ENCODE measurements around the gene SLC39A11. TPM values are rescaled to one million over a fixed set of nuclear protein-coding genes. Genes with fewer than 3 reads are reported as not detected.

Gene SLC39A11
- total RNA-seq, 1 donor from 2014 or later: 13.0 TPM

DNA sequence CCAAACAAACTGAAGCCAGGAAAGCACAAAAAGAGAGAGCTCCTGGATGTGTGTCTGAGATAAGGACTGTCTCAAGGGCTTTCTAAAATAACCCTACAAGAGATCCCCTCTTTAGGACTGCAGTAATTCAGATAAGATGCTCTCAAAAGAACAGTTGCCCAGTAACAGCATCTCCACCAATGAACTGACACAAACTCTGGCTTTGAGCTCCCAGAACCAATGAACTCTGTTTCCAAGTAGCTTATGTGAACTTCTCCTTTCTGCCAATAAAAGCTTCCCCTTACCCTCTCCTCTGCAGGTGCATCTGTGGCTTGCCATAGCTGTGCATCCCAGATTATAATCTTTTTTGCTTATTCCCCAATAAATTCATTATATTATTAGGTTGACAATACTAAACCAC is 421.5 kb downstream of the SLC39A11 start:
- H3K9ac ChIP-seq (ENCODE audit: low read depth in 1 of 3, low read length in 3 of 3): no peak overlapping the region
- H3K27me3 ChIP-seq (ENCODE audit: control insufficient read depth in 3 of 3, insufficient read depth in 3 of 3, low read length in 3 of 3): no peaks in the 10 kb centered on the region
- H3K27ac ChIP-seq (ENCODE audit: low read depth, low read length): no peak overlapping the region
- no peaks in the 10 kb centered on the region for H3K4me1 ChIP-seq (ENCODE audit: control insufficient read depth in 3 of 3, insufficient read depth in 3 of 3, low read length in 3 of 3)
- peaks cover 0 to 4% (median 0%) of the 10 kb centered on the region in 3 donors for H3K9me3 ChIP-seq (ENCODE audit: control insufficient read depth in 3 of 3, low read length in 3 of 3)
- no peak overlapping the region for H3K4me3 ChIP-seq (ENCODE audit: low read length in 3 of 3)
- H3K36me3 ChIP-seq (ENCODE audit: control insufficient read depth in 3 of 3, insufficient read depth in 3 of 3, low read length in 3 of 3): no peaks in the 10 kb centered on the region

- Histone ChIP-seq H3K27me3 (ENCODE audit: control insufficient read depth in 3 of 3, insufficient read depth in 3 of 3, low read length in 3 of 3) (no peaks in the 10 kb centered on the region), H3K27ac (ENCODE audit: low read depth, low read length) (no peak overlapping the region), H3K9me3 (ENCODE audit: control insufficient read depth in 3 of 3, low read length in 3 of 3) (peaks cover 0 to 4% (median 0%) of the 10 kb centered on the region in 3 donors), H3K9ac (ENCODE audit: low read depth in 1 of 3, low read length in 3 of 3) (no peak overlapping the region), H3K4me3 (ENCODE audit: low read length in 3 of 3) (no peak overlapping the region), H3K4me1 (ENCODE audit: control insufficient read depth in 3 of 3, insufficient read depth in 3 of 3, low read length in 3 of 3) (no peaks in the 10 kb centered on the region), H3K36me3 (ENCODE audit: control insufficient read depth in 3 of 3, insufficient read depth in 3 of 3, low read length in 3 of 3) (peaks cover 0 to 2% (median 0%) of the 10 kb centered on the region in 3 donors)
Measured at GRCh38 chr17:72667096-72668063, 425.1 kb downstream of the SLC39A11 start.

DNA sequence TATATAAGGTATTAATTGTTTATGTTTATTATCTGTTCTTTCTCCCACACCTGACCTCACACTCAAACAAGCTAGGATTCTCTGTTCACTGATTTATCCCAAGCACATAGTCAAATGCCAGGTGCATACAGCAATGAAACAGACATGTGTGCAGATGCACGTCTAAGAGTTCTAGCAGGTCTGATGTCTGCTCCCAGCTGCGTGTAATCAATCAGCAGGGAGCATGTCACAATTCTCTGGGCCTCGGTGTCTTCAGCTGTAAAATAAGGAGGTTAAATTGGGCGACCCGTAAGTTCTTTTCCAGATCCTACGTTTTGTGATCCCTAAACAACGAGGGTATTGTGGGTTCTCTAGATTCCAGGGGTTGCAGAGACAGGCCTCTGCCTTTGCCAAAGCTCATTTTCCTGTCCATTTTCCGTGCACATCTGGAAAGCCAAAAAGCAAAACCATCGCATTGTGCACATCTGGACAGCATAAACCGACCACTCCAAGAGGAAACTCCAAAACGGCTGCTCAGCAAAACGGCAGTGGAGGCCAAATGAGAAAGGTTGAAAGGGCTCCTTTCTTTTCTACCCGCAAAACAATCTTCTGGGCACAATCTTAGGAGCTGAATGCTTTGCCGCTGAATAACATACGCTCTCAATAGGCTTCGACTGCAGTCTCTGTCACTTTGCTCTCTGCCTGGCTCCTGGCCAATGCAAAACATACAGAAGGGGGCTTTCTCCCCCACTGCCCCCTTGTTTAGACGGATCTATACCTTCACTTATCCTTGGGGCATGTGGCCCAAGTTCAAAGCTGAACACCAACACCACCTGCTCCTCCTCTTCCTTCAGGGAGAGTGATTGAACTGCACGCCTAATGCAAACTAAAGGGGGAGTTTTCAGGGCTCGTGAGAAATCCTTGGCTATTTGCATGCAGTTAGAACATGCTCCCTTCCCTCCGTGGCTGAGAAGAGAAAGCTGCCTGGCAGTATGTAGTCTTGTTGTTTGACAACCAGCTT is 426.3 kb downstream of the SLC39A11 start:
- Histone ChIP-seq H3K4me3 (ENCODE audit: low read length in 3 of 3) (no peak overlapping the region), H3K27me3 (ENCODE audit: control insufficient read depth in 3 of 3, insufficient read depth in 3 of 3, low read length in 3 of 3) (no peaks in the 10 kb centered on the region), H3K27ac (ENCODE audit: low read depth, low read length) (no peak overlapping the region), H3K9ac (ENCODE audit: low read depth in 1 of 3, low read length in 3 of 3) (no peak overlapping the region), H3K9me3 (ENCODE audit: control insufficient read depth in 3 of 3, low read length in 3 of 3) (peaks cover 0 to 4% (median 0%) of the 10 kb centered on the region in 3 donors), H3K4me1 (ENCODE audit: control insufficient read depth in 3 of 3, insufficient read depth in 3 of 3, low read length in 3 of 3) (no peaks in the 10 kb centered on the region), H3K36me3 (ENCODE audit: control insufficient read depth in 3 of 3, insufficient read depth in 3 of 3, low read length in 3 of 3) (peaks cover 0 to 2% (median 0%) of the 10 kb centered on the region in 3 donors)

- Histone ChIP-seq H3K27me3 (ENCODE audit: control insufficient read depth in 3 of 3, insufficient read depth in 3 of 3, low read length in 3 of 3) (no peaks in the 10 kb centered on the region), H3K4me1 (ENCODE audit: control insufficient read depth in 3 of 3, insufficient read depth in 3 of 3, low read length in 3 of 3) (no peaks in the 10 kb centered on the region), H3K9ac (ENCODE audit: low read depth in 1 of 3, low read length in 3 of 3) (no peak overlapping the region), H3K9me3 (ENCODE audit: control insufficient read depth in 3 of 3, low read length in 3 of 3) (no peaks in the 10 kb centered on the region), H3K4me3 (ENCODE audit: low read length in 3 of 3) (no peak overlapping the region), H3K36me3 (ENCODE audit: control insufficient read depth in 3 of 3, insufficient read depth in 3 of 3, low read length in 3 of 3) (peaks cover 0 to 2% (median 0%) of the 10 kb centered on the region in 3 donors), H3K27ac (ENCODE audit: low read depth, low read length) (no peak overlapping the region)
Measured at GRCh38 chr17:72662827-72663190, 429.7 kb downstream of the SLC39A11 start.

GRCh38 chr17:72661945-72662826 is 430.3 kb downstream of the SLC39A11 start:
- H3K27ac ChIP-seq (ENCODE audit: low read depth, low read length): no peak overlapping the region
- no peaks in the 10 kb centered on the region for H3K4me1 ChIP-seq (ENCODE audit: control insufficient read depth in 3 of 3, insufficient read depth in 3 of 3, low read length in 3 of 3)
- no peak overlapping the region for H3K4me3 ChIP-seq (ENCODE audit: low read length in 3 of 3)
- no peak overlapping the region for H3K9ac ChIP-seq (ENCODE audit: low read depth in 1 of 3, low read length in 3 of 3)
- no peaks in the 10 kb centered on the region for H3K27me3 ChIP-seq (ENCODE audit: control insufficient read depth in 3 of 3, insufficient read depth in 3 of 3, low read length in 3 of 3)
- peaks cover 0 to 2% (median 0%) of the 10 kb centered on the region in 3 donors for H3K36me3 ChIP-seq (ENCODE audit: control insufficient read depth in 3 of 3, insufficient read depth in 3 of 3, low read length in 3 of 3)
- no peaks in the 10 kb centered on the region for H3K9me3 ChIP-seq (ENCODE audit: control insufficient read depth in 3 of 3, low read length in 3 of 3)

DNA sequence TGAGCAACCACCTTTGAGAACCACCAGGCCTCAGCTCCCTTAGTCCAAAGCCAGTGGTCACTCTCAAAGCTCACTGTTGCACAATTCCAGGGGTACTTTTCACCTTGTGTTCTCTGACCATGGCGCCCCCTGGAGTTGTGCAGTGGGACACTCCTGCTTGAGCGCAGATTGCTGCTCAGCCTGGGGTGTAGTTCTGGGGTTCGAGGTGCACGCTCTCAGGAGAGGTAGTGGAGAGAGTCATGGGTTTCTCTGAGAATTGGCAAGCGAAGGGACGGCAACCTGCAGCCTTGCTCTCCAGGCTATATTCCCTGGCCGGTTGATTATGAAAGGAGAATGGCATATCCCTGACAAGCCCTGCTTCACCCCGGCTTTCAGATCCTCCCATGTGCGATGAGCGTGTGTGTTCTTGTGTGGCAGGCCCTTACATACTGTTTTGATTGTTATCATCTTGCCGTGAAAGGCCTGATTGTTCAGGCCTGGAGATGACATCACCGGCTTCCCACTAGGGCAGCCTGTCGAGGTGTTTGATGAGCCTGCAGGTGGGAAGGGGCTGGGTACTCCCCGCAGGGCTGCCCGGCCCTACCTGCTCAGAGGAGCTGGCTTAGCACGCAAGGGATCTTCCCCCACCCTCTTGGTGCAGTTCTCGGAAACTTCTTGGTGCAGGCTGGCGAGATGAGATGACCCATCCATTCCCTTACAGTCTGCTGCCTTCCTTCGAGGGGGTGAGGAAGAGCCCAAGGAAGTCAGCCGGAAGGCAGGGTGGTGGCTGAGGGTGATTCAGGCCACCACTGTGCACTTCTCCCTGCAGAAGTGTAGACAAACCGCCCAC is 431.2 kb downstream of the SLC39A11 start:
- no peak overlapping the region for H3K9ac ChIP-seq (ENCODE audit: low read depth in 1 of 3, low read length in 3 of 3)

DNA sequence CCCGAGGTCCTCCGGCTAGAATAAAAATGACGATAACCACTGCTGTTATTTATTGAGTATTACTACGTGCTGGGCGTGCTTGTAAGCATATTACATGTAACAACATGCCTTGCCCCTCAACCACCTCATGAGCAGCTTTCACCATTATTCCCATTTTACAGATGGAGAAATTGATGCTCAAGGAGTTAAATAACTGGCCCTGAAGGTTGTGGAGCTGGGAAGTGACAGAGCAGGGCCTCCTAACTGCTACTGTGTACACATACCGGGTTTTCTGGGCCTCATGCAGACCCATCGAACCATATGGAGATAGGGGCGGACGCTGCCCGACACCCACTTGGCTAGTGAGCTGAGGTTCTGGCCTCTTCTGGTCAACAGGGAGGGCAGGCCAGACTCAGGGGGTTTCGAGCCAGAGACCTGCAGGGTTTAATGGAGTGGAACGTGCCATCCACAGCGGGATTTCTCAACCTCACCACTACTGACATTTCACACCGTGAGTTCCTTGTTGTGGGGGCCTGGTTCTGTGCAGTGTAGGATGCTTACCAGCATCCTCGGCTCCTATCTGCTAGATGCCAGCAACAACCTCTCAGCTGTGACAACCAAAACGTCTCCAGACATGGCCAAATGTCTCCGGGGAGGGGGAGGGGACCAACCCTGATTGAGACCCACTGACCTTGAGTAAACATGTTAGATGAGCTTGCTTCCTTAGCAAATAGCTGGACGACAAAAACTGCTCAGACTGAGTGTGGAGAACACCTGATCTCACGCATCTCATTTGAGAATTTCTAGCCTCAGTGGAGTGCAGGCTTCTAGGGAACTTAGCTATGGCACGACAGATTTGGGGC is 432.0 kb downstream of the SLC39A11 start:
- no peak overlapping the region for H3K4me3 ChIP-seq (ENCODE audit: low read length in 3 of 3)
- no peaks in the 10 kb centered on the region for H3K27me3 ChIP-seq (ENCODE audit: control insufficient read depth in 3 of 3, insufficient read depth in 3 of 3, low read length in 3 of 3)
- H3K9me3 ChIP-seq (ENCODE audit: control insufficient read depth in 3 of 3, low read length in 3 of 3): no peaks in the 10 kb centered on the region
- H3K4me1 ChIP-seq (ENCODE audit: control insufficient read depth in 3 of 3, insufficient read depth in 3 of 3, low read length in 3 of 3): no peaks in the 10 kb centered on the region
- no peak overlapping the region for H3K27ac ChIP-seq (ENCODE audit: low read depth, low read length)
- H3K9ac ChIP-seq (ENCODE audit: low read depth in 1 of 3, low read length in 3 of 3): no peak overlapping the region
- peaks cover 0 to 2% (median 0%) of the 10 kb centered on the region in 3 donors for H3K36me3 ChIP-seq (ENCODE audit: control insufficient read depth in 3 of 3, insufficient read depth in 3 of 3, low read length in 3 of 3)

More for the DNA sequence above, 431.2 kb downstream of the SLC39A11 start:
- Histone ChIP-seq H3K4me3 (ENCODE audit: low read length in 3 of 3) (no peak overlapping the region), H3K4me1 (ENCODE audit: control insufficient read depth in 3 of 3, insufficient read depth in 3 of 3, low read length in 3 of 3) (no peaks in the 10 kb centered on the region), H3K27ac (ENCODE audit: low read depth, low read length) (no peak overlapping the region), H3K9me3 (ENCODE audit: control insufficient read depth in 3 of 3, low read length in 3 of 3) (no peaks in the 10 kb centered on the region), H3K36me3 (ENCODE audit: control insufficient read depth in 3 of 3, insufficient read depth in 3 of 3, low read length in 3 of 3) (peaks cover 0 to 2% (median 0%) of the 10 kb centered on the region in 3 donors), H3K27me3 (ENCODE audit: control insufficient read depth in 3 of 3, insufficient read depth in 3 of 3, low read length in 3 of 3) (no peaks in the 10 kb centered on the region)

DNA sequence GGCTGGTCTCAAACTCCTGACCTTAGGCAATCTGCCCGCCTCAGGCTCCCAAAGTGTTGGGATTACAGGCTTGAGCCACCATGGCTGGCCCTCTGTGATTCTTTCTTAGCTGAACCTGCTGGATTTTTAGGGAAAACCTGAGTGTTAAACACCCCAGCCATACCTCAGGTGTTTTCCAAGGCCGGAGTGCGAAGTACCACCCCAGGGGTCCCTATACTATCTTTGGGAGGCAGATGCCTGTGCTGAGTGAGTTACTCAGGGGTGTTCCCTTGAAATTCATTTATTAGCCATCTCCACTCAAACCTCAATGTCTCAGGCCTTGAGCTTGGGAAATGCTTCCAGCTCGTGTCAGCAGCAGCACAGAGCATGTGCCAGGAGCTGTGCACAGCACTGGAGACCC is 432.7 kb downstream of the SLC39A11 start:
- Histone ChIP-seq H3K4me3 (ENCODE audit: low read length in 3 of 3) (no peak overlapping the region), H3K9ac (ENCODE audit: low read depth in 1 of 3, low read length in 3 of 3) (no peak overlapping the region)

More for the DNA sequence above, 432.7 kb downstream of the SLC39A11 start:
- Histone ChIP-seq H3K27ac (ENCODE audit: low read depth, low read length) (no peak overlapping the region), H3K27me3 (ENCODE audit: control insufficient read depth in 3 of 3, insufficient read depth in 3 of 3, low read length in 3 of 3) (no peaks in the 10 kb centered on the region), H3K36me3 (ENCODE audit: control insufficient read depth in 3 of 3, insufficient read depth in 3 of 3, low read length in 3 of 3) (peaks cover 0 to 2% (median 0%) of the 10 kb centered on the region in 3 donors), H3K9me3 (ENCODE audit: control insufficient read depth in 3 of 3, low read length in 3 of 3) (no peaks in the 10 kb centered on the region), H3K4me1 (ENCODE audit: control insufficient read depth in 3 of 3, insufficient read depth in 3 of 3, low read length in 3 of 3) (peaks cover 0 to 3% (median 0%) of the 10 kb centered on the region in 3 donors)
